GDM1 (cell line): ENCODE measurements around the gene DHX40.
"Not testable (repeated sequence)": the region's sequence is repeated elsewhere in the genome, so short reads cannot be mapped to it uniquely, and the experiment has no call there.

Source experiments
- DNase-seq: peaks from one replicate; lab custom pipeline; 2025; lab: John Stamatoyannopoulos, UW

The DHX40 gene

DNA sequence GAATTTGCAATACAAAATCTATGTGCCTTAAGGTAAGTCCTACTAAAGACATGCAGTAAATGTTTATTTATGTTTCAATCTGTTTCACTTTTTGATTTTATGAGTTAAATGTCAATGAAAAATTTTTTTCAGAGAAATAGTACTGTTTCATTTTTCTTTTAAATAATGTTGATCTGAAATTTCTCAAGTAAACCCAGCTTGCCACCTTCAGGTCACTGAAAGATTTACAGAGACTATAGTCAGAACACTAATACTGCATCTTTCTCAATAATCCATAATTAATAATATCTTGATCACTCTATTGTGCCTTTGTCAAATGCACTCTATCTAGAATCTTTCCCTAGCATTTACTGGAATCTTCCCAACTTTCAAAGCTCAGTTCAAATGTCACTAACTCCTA lies 6.5 kb upstream of the DHX40 start:
- DNase-seq, result no peak

DNA sequence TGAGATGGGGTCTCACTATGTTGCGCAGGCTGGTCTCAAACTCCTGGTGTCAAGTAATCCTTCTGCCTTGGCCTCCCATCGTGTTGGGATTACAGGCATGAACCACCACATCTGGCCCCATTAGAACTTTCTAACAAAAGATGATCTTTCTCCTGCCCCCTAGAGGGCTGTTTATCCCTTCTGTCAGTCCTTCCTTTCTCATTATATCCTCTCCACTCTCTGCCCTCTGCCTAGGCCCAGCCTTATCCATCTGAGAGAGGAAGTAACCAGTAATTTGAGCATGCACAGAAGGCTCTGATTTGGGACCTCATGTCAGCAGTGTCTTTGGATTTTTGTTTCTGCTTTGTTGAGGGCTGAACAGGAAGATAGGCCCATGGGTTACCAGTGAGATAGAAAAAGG lies 4.4 kb upstream of the DHX40 start:
- DNase-seq, result peak; percentile 51

GRCh38 chr17:59565959-59566324 lies 532 bp downstream of the DHX40 start:
- peak; percentile 13 for DNase-seq

- DNase-seq, result not testable (repeated sequence)
Observed at GRCh38 chr17:59569151-59569550, 3.7 kb downstream of the DHX40 start.

DNA sequence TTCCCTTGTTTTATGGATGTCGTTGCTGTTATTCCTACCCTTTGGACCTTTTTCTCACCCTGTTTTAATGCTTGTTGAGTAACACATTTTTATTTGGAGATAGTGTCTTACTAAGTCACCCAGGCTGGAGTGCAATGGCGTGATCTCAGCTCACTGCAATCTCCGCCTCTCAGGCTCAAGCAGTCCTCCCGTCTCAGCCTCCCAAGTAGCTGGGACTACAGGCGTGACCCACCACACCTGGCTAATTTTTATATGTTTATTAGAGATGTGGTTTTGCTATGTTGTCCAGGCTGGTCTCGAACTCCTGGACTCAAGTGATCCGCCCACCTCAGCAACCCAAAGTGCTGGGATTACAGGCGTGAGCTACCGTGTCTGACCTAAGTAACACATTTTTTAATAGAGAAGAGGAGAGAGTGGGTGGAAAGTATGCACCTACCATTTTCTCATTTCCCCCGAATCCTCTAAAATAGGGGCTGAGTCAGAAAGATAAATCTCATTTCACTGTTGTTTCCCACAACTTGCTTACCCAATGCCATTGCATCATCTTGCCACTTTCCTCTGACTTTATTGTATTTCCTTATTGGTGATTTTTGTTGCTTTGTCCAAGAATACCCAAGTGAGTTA lies 7.0 kb downstream of the DHX40 start:
- DNase-seq, result no peak

DNA sequence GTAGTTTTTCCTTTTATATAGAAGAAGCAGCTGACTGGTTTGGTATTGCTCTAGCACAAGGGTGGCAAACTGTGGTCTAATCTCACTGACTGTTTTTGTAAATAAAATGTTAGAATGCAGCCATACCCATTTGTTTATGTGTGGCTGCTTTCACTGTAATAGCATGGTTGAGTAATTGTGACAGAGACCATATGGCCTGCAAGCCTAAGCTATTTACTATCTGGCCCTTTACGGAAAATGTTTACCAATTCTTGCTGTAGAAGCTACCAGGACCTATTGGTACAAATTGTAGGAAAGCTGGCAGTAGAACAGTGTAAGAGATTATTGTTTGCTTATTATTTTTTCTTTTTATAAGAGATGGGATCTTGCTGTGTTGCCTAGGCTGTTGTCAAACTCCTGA lies 18.8 kb downstream of the DHX40 start:
- not testable (repeated sequence) for DNase-seq

DNA sequence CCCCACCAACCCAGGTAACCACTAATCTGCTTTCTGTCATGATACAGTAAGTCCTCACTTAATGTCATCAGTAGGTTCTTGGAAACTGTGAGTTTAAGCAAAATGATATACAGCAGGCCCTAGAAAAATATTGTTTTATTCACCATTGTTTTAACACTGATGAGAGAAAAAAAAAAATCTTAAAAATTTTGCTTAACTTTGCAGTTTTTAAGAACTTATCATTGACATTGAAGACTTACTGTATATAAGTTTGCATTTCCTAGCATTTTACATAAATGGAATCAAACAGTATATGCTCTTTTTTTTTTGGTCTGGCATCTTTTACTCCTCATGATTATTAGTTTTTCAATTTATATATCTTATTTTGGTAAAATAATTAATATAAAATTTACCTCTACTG lies 34.8 kb downstream of the DHX40 start:
- no peak for DNase-seq

- no peak for DNase-seq
Observed at GRCh38 chr17:59601130-59601529, 35.7 kb downstream of the DHX40 start.

- DNase-seq, result peak; percentile 22
Observed at GRCh38 chr17:59607061-59607460, 41.7 kb downstream of the DHX40 start.

- DNase-seq, result no peak
Observed at GRCh38 chr17:59607817-59608403, 42.5 kb downstream of the DHX40 start.

GRCh38 chr17:59611503-59611902 lies 46.1 kb downstream of the DHX40 start:
- DNase-seq, result no peak

- DNase-seq, result no peak
Observed at GRCh38 chr17:59616253-59616920, 51.0 kb downstream of the DHX40 start.

- no peak for DNase-seq
Observed at GRCh38 chr17:59617156-59617732, 51.8 kb downstream of the DHX40 start.

DNA sequence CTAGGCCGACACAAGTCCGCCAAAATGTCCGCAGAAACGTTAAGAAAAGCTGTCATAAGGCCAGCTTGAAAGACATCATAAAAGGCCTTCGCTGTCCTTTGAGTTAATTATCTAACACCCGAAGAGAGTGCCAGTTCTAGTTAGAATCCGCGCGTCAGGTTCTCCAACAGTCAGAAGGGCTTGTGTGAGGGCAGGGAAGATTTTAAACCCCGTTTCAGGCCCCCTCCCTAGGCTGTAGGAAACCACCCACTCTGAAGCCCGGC lies 53.6 kb downstream of the DHX40 start:
- DNase-seq, result no peak

DNA sequence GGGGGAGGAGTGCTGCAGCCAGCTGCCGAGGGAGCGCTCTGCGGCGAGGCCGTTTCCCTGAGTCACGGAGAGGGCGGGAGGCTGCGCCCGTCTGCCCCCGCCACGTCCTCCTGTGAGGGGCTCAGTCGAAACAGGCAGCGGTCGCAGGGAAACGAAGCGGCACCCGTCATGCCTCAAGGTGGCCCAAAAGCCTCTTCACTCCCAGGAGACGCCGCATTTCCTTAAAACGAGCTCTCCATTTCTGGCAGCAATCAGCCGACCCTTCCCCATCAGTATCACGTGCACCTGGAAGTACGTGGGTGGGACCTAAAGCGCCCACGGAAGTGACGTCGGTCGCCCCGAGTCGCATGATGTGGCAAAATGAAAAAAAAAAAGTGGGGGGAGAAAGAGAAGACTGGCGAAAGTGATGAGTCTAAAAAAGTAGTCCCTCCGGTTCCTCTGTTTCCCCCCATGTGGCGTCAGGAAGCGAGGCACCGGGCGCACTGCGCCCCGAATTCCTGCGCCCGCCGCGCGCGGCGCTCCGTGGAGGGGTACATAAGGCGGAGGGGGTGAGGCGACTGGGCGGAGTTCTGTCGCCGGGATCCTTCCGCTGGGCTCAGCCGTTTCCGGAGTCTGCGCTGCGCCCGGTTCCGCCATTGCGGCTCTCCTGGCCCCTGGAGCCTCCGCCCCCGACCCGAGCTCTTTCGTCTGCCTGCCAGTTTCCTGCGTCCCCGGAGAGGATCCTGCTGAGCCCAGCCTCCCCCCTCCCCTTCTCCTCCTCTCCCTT lies 54.1 kb downstream of the DHX40 start, which contains the start of gene CLTC:
CLTC (plus strand) TSS at position 598 of the 766 bp plus-strand sequence. CDS start 237 bp downstream, outside the sequence.
- peak; percentile 93 for DNase-seq

- no peak for DNase-seq
Observed at GRCh38 chr17:59620064-59620359, 54.6 kb downstream of the DHX40 start.

DNA sequence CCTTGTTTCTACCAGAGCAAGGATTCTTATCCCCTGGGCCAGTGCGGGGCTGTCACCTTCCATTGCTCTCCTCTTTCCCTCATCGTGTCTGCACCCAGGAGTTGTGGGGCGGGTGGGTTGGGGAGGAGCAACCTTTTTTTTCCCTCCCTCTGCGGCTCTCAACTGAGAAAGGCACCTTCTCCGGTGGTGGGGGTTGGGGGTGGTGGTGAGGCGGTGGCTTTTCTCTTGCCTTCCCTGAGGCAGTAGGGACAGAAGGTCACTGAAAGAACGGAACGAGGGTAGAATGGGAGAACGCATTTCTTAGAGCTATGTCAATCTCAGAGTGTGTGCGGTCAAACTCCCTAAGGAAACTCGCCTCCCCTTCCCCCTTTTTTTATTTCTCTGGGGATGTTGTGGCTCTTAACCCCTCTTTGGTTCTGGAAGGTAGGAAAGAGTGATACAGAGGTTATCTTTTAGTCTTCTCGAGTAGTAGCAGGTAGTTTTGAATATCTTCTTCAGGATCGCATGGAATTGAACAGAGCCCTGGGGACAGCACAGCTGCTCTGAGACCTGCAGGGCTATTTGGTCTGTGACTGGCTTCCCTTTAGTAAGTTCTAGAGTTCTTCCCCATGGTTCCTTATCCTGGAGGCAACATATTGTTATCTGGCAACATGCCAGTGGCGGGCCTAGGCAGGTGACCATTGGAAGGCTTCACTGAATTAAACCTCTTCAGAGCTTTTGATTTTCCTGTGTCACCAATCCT lies 55.3 kb downstream of the DHX40 start:
- DNase-seq, result no peak

DNA sequence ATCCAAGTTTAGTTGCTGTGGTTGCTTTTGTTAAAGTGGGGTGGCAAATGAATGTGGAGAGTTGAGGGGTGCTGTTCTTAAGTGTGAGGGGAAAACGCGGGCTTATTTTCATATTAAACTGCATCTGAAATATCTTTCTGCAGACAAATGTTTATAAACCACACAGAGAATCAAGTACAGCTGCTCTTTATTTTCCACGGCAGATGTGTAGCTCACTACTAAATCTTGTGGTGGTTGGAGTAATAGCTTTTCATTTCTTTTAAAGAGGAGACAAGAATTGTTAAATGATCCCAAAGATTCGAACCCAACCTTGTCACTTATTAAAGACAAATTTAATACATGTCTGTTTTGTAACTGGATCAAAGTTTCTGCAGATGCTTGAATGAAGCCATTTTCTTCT lies 56.4 kb downstream of the DHX40 start:
- DNase-seq, result no peak

DNA sequence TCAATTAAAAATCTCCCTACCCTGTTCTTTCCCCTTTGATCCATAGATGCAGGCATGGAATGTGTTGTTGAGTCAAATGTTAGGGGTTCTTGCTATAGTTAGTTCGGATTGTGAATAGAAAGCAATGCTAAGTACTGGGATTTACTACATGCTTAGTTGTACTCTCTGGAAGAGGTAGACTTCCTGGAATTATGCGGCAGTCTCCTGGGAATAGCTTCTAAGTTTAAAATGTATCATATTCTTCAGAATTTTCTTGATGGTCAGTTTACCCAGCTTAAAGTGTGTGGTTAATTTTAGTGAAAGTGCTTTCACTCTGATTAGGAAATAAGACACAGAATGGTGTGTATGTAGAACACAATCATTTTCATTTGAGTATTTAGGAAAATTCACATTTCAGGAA lies 57.7 kb downstream of the DHX40 start:
- no peak for DNase-seq

GRCh38 chr17:59626756-59627155 lies 61.3 kb downstream of the DHX40 start:
- no peak for DNase-seq

DNA sequence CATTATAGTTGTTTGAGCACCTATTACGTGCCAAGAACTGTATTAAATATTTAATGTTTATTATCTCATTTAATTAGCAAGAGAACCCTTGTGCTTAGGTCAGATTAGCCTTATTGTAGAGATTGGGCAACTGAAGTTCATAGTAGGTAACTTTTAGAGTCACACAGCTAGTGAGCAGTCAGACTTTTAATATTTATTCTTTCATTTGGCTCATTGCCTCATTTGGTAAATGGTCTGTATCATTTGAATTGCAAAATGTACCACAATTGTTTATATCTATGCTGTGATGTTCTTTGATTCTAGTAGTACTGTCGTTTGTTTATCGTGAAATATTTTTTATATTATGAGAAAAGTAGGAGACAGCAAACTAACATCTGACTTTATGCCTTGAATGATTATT lies 61.9 kb downstream of the DHX40 start:
- no peak for DNase-seq

DNA sequence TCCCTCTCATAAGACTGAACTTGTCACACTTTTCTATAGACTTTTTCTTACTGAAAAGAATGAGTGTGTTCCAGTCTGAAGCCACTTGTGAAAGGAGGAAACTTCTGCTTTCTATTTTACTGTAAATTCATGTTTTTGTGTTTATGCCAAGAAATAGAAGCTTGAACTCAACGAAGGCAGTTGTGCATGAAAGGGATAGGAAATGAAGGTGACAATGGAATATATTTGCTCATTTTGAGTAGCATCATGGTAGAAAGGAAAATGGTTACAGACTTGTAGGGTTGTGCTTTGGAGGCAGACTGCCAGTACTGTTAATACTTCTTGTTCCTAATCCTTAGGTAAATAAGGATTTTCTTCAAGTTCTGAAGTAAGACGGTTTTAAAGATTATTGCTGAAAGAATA lies 62.4 kb downstream of the DHX40 start:
- DNase-seq, result no peak
